Panc1 (cell line): ENCODE data around the gene NPFF. TPM values are rescaled to one million over a fixed set of nuclear protein-coding genes. Genes with fewer than 3 reads are reported as not detected.

ENCODE experiments used
- ATAC-seq: fragments of 200-7000 bp; cut with Tn5 transposase; 2 replicates; pipeline ENCODE4 v1.9.1; 2020; ENCODE audit warnings: mild to moderate bottlenecking, moderate library complexity
- BruUV-seq: library from RNA; stranded (reverse); fragments of 400-500 nt; replicated peaks from 2 replicates; lab custom pipeline; 2021; lab: Mats Ljungman, UMichigan
- CTCF ChIA-PET: fragments of 300-600 bp; sonication (Branson Sonifier 250); formaldehyde crosslinking; loops from one replicate; lab custom pipeline; 2022; ENCODE audit warnings: antibody characterized with exemption; lab: Charles Lee
- POLR2A ChIA-PET: fragments of 300-600 bp; sonication (Branson Sonifier 250); formaldehyde crosslinking; loops from one replicate; lab custom pipeline; 2022; ENCODE audit warnings: antibody characterized with exemption; lab: Charles Lee
- DNase-seq: peaks from one replicate; pipeline ENCODE4 v3.0.0-alpha.2; 2010; ENCODE audit warnings: low read depth, low spot score
- H3K27ac ChIP-seq: 2 replicates; pipeline ENCODE4 v1.5.1; 2011; ENCODE audit warnings: mild to moderate bottlenecking, low read length, inconsistent platforms
- H3K27me3 ChIP-seq: fragments of 200-500 bp; sonication (Bioruptor generic); 2 replicates; pipeline ENCODE4 v1.6.0; 2014; ENCODE audit warnings: low read length, inconsistent platforms; ENCODE audit not compliant: control insufficient read depth, insufficient read depth
- H3K36me3 ChIP-seq: fragments of 200-500 bp; sonication (Bioruptor generic); 2 replicates; pipeline ENCODE4 v1.5.1; 2014; ENCODE audit warnings: inconsistent platforms, mild to moderate bottlenecking, low read length, moderate library complexity; ENCODE audit not compliant: control insufficient read depth, insufficient read depth
- H3K4me1 ChIP-seq: 2 replicates; pipeline ENCODE4 v1.5.1; 2011; ENCODE audit warnings: inconsistent platforms, mild to moderate bottlenecking, low read length, moderate library complexity; ENCODE audit not compliant: control insufficient read depth, insufficient read depth
- H3K4me3 ChIP-seq, 2 experiments: 2 replicates each; pipeline ENCODE4 v1.5.1; 2011 to 2012; ENCODE audit warnings: low read depth in 2 of 2, low read length in 2 of 2, mild to moderate bottlenecking in 2 of 2, inconsistent platforms in 1 of 2, moderate library complexity in 1 of 2
- H3K9me3 ChIP-seq: fragments of 200-500 bp; sonication (Bioruptor generic); 2 replicates; pipeline ENCODE4 v1.5.1; 2014; ENCODE audit warnings: low read depth, mild to moderate bottlenecking, inconsistent platforms, low read length, moderate library complexity; ENCODE audit not compliant: control insufficient read depth, insufficient read depth
- POLR2AphosphoS5 ChIP-seq: IDR thresholded peaks from 2 replicates; pipeline ENCODE4 v1.6.1; 2012; ENCODE audit warnings: mild to moderate bottlenecking, low read depth, low read length, moderate library complexity
- SIN3A ChIP-seq: IDR thresholded peaks from 2 replicates; pipeline ENCODE4 v1.6.1; 2012; ENCODE audit warnings: low read depth, mild to moderate bottlenecking, low read length, moderate library complexity, borderline replicate concordance; ENCODE audit not compliant: insufficient read depth
- TCF7L2 ChIP-seq: IDR thresholded peaks from 2 replicates; pipeline ENCODE4 v1.6.1; 2011; ENCODE audit warnings: mild to moderate bottlenecking, low read depth, low read length, inconsistent platforms
- in situ Hi-C: cut with HindIII; loops from 2 replicates; pipeline ENCODE4 v1.10.0; 2016; ENCODE audit warnings: low sequenced_read_pairs, low pct_unique_long_range_greater_than_20kb
- intact Hi-C: fragments of 100-400 bp; cut with micrococcal nuclease; formaldehyde crosslinking; loops from one replicate; pipeline ENCODE4 v1.10.0; 2022; ENCODE audit not compliant: unreplicated experiment
- total RNA-seq: library from RNA; stranded (reverse); gene quantifications from one replicate; pipeline ENCODE4 v1.2.1, GENCODE V29; 2021; ENCODE audit not compliant: unreplicated experiment
- TF ChIP-seq, protein P1 (sequence below), 2 experiments: IDR thresholded peaks; 2 replicates each; pipeline ENCODE4 v1.6.1; 2011 to 2012; ENCODE audit warnings: low read depth in 2 of 2, control low read depth in 1 of 2, low read length in 1 of 2, mild to moderate bottlenecking in 1 of 2, moderate library complexity in 1 of 2; ENCODE audit not compliant: insufficient read depth in 1 of 2
- TF ChIP-seq, protein P2 (sequence below): fragments of 450-650 bp; IDR thresholded peaks from 2 replicates; pipeline ENCODE4 v1.5.1; 2017; ENCODE audit warnings: mild to moderate bottlenecking

The NPFF gene
- total RNA-seq, 1 experiment from 2014 or later = not detected

DNA sequence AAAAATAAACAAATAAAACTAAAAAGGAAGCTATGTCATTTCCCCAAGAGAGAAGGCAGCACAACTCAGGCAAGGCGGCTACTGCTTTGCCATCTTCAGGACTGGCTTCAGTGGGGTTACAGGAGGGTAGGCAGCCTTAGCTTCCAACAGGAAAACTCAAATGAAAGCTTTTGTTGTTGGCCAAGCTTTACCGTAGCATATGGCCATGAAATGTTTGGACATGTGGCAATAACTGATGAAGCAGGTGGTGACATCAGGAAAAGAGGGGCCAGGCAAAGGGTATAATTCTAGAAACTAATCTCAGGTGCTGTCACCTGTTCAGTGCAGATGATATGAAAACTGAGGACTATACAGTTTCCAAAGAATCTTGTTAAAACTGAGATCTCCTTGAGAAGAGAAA is 22.8 kb upstream of the NPFF start:
- no TSS peak for BruUV-seq
- Histone ChIP-seq H3K27me3 (no peaks in the 10 kb centered on the region), H3K9me3 (no peaks in the 10 kb centered on the region), H3K36me3 (peaks cover 25% of the 10 kb centered on the region), H3K4me3 (no peak overlapping the region), H3K4me1 (no peaks in the 10 kb centered on the region), H3K27ac (no peak overlapping the region)
- ATAC-seq = no peak
- in situ Hi-C loops (no loop called here), intact Hi-C loops (no loop called here)
- ChIA-PET CTCF (no interaction called here), POLR2A (interaction anchor here (0.6 kb wide), 1 partner anchor 153 kb away, joined by 4 read pairs; no protein-coding TSS in a partner anchor)
- no peak for DNase-seq
- TF ChIP-seq POLR2AphosphoS5 (no peak), SIN3A (no peak), TCF7L2 (no peak)
- TF ChIP-seq, protein P1, sequence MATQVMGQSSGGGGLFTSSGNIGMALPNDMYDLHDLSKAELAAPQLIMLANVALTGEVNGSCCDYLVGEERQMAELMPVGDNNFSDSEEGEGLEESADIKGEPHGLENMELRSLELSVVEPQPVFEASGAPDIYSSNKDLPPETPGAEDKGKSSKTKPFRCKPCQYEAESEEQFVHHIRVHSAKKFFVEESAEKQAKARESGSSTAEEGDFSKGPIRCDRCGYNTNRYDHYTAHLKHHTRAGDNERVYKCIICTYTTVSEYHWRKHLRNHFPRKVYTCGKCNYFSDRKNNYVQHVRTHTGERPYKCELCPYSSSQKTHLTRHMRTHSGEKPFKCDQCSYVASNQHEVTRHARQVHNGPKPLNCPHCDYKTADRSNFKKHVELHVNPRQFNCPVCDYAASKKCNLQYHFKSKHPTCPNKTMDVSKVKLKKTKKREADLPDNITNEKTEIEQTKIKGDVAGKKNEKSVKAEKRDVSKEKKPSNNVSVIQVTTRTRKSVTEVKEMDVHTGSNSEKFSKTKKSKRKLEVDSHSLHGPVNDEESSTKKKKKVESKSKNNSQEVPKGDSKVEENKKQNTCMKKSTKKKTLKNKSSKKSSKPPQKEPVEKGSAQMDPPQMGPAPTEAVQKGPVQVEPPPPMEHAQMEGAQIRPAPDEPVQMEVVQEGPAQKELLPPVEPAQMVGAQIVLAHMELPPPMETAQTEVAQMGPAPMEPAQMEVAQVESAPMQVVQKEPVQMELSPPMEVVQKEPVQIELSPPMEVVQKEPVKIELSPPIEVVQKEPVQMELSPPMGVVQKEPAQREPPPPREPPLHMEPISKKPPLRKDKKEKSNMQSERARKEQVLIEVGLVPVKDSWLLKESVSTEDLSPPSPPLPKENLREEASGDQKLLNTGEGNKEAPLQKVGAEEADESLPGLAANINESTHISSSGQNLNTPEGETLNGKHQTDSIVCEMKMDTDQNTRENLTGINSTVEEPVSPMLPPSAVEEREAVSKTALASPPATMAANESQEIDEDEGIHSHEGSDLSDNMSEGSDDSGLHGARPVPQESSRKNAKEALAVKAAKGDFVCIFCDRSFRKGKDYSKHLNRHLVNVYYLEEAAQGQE (IDR thresholded peaks at IDR 0.05; ENCODE audit: insufficient read depth in 1 of 2, low read depth in 2 of 2, low read length in 1 of 2) = no peak
- TF ChIP-seq, protein P2, sequence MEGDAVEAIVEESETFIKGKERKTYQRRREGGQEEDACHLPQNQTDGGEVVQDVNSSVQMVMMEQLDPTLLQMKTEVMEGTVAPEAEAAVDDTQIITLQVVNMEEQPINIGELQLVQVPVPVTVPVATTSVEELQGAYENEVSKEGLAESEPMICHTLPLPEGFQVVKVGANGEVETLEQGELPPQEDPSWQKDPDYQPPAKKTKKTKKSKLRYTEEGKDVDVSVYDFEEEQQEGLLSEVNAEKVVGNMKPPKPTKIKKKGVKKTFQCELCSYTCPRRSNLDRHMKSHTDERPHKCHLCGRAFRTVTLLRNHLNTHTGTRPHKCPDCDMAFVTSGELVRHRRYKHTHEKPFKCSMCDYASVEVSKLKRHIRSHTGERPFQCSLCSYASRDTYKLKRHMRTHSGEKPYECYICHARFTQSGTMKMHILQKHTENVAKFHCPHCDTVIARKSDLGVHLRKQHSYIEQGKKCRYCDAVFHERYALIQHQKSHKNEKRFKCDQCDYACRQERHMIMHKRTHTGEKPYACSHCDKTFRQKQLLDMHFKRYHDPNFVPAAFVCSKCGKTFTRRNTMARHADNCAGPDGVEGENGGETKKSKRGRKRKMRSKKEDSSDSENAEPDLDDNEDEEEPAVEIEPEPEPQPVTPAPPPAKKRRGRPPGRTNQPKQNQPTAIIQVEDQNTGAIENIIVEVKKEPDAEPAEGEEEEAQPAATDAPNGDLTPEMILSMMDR = no peak

DNA sequence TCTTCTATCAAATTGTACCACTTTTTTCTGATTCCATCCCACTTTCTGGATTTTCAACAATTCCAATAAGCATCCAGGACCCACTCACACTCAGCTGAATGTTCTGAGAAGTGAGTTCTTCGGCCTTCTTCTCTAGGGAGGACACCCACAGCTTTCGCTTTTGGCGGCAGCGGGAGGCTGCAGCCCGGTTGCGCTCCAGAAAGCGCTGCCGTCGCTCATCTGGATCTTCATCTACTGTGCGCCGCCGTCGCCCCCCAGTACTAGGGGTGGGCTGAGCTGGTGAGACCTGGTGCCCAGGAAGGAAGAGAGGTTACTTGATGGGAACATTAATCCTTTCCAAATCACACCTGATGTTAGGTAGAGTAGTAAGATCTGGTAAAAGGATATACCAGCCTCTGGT is 17.2 kb upstream of the NPFF start:
- POLR2A ChIA-PET = no interaction called here
- no TSS peak for BruUV-seq

More for the DNA sequence above, 17.2 kb upstream of the NPFF start:
- H3K27ac ChIP-seq = no peak overlapping the region
- TF ChIP-seq, protein P2 = no peak
- no peak for TF ChIP-seq SIN3A
- no peak for TF ChIP-seq TCF7L2
- H3K4me1 ChIP-seq = no peaks in the 10 kb centered on the region
- CTCF ChIA-PET = no interaction called here
- intact Hi-C loops (no loop called here), in situ Hi-C loops (no loop called here)
- H3K36me3 ChIP-seq = peaks cover 10% of the 10 kb centered on the region; the same call in 1 of the 2 replicates
- H3K4me3 ChIP-seq = no peak overlapping the region
- H3K27me3 ChIP-seq = no peaks in the 10 kb centered on the region
- ATAC-seq = no peak
- no peaks in the 10 kb centered on the region for H3K9me3 ChIP-seq
- DNase-seq = no peak
